HG03520 (cell line): Measurements from ENCODE around the gene RGS11.
"Not testable (repeated sequence)": the region's sequence is repeated elsewhere in the genome, so short reads cannot be mapped to it uniquely, and the experiment has no call there.

ENCODE experiments used
- ATAC-seq: cut with Tn5 transposase; IDR thresholded peaks from one replicate; pipeline ENCODE4 v1.9.1; 2021; ENCODE audit warnings: mild to moderate bottlenecking, moderate library complexity; ENCODE audit not compliant: unreplicated experiment

The RGS11 gene

GRCh38 chr16:234468-235305 is 41.1 kb downstream of the RGS11 start, which contains the start of gene FAM234A:
TSS of gene FAM234A (plus strand) at chr16:234821. CDS start at chr16:254414, 19,593 bp downstream.
- peak; percentile 77 for ATAC-seq

- ATAC-seq: no peak
These were observed 44.8 kb downstream of the RGS11 start for GRCh38 chr16:230949-231348.

- not testable (repeated sequence) for ATAC-seq
These were observed 45.4 kb downstream of the RGS11 start for GRCh38 chr16:230351-230750.

GRCh38 chr16:229731-230281 is 45.9 kb downstream of the RGS11 start:
- ATAC-seq: no peak

GRCh38 chr16:228852-229730 is 46.7 kb downstream of the RGS11 start, which contains the start of gene LUC7L:
TSS of gene LUC7L (minus strand) at chr16:229449. CDS start at chr16:229339, 110 bp downstream.
- ATAC-seq: peak; percentile 66

GRCh38 chr16:228151-228851 is 47.4 kb downstream of the RGS11 start:
- ATAC-seq: no peak

GRCh38 chr16:220021-220420 is 55.7 kb downstream of the RGS11 start:
- no peak for ATAC-seq
